HUES48 (cell line): ENCODE results near the gene TMC7.
"Not testable (repeated sequence)": the region's sequence is repeated elsewhere in the genome, so short reads cannot be mapped to it uniquely, and the experiment has no call there.

Experiments
- H3K27ac ChIP-seq: one replicate; pipeline ENCODE4 v1.7.0; 2013; ENCODE audit warnings: low read depth, low read length, inconsistent platforms
- H3K27me3 ChIP-seq: 2 replicates; pipeline ENCODE4 v1.6.1; 2013; ENCODE audit warnings: mild to moderate bottlenecking, low read length; ENCODE audit not compliant: control insufficient read depth, insufficient read depth
- H3K36me3 ChIP-seq: 2 replicates; pipeline ENCODE4 v1.6.1; 2013; ENCODE audit warnings: low read length; ENCODE audit not compliant: control insufficient read depth, insufficient read depth
- H3K4me1 ChIP-seq: 2 replicates; pipeline ENCODE4 v1.6.1; 2013; ENCODE audit warnings: mild to moderate bottlenecking, low read length; ENCODE audit not compliant: control insufficient read depth, insufficient read depth
- H3K4me3 ChIP-seq: 2 replicates; pipeline ENCODE4 v1.5.1; 2013; ENCODE audit warnings: mild to moderate bottlenecking, low read depth, low read length
- H3K9ac ChIP-seq: 2 replicates; pipeline ENCODE4 v1.6.1; 2013; ENCODE audit warnings: mild to moderate bottlenecking, low read depth, low read length, moderate library complexity
- H3K9me3 ChIP-seq: 2 replicates; pipeline ENCODE4 v1.6.1; 2013; ENCODE audit warnings: low read length; ENCODE audit not compliant: control insufficient read depth, insufficient read depth

The TMC7 gene

GRCh38 chr16:18953547-18953946 is 30.2 kb upstream of the TMC7 start:
- no peaks in the 10 kb centered on the region for H3K9me3 ChIP-seq
- H3K27ac ChIP-seq: no peak overlapping the region
- no peaks in the 10 kb centered on the region for H3K4me1 ChIP-seq
- H3K27me3 ChIP-seq: no peaks in the 10 kb centered on the region
- H3K9ac ChIP-seq: no peak overlapping the region
- H3K4me3 ChIP-seq: no peak overlapping the region
- H3K36me3 ChIP-seq: no peaks in the 10 kb centered on the region

GRCh38 chr16:18955874-18956580 is 27.7 kb upstream of the TMC7 start:
- H3K27me3 ChIP-seq, H3K9me3 ChIP-seq, H3K36me3 ChIP-seq, H3K4me1 ChIP-seq, H3K27ac ChIP-seq, H3K9ac ChIP-seq, H3K4me3 ChIP-seq: not testable (repeated sequence)

- not testable (repeated sequence) for H3K9ac ChIP-seq, H3K36me3 ChIP-seq, H3K27me3 ChIP-seq, H3K4me1 ChIP-seq, H3K4me3 ChIP-seq, H3K9me3 ChIP-seq, H3K27ac ChIP-seq
Measured at GRCh38 chr16:18956658-18957241, 27.0 kb upstream of the TMC7 start.

- Histone ChIP-seq H3K9me3 (no peaks in the 10 kb centered on the region), H3K27ac (no peak overlapping the region), H3K36me3 (no peaks in the 10 kb centered on the region), H3K9ac (no peak overlapping the region), H3K4me1 (0 out of 2 replicates have a peak, but pooled peaks cover 3% of the 10 kb centered on the region), H3K27me3 (no peaks in the 10 kb centered on the region), H3K4me3 (no peak overlapping the region)
Measured at GRCh38 chr16:18958621-18959029, 25.1 kb upstream of the TMC7 start.

- Histone ChIP-seq H3K36me3 (no peaks in the 10 kb centered on the region), H3K4me3 (no peak overlapping the region), H3K4me1 (0 out of 2 replicates have a peak, but pooled peaks cover 3% of the 10 kb centered on the region), H3K27me3 (no peaks in the 10 kb centered on the region), H3K9me3 (no peaks in the 10 kb centered on the region), H3K27ac (no peak overlapping the region), H3K9ac (no peak overlapping the region)
Measured at GRCh38 chr16:18959031-18959505, 24.7 kb upstream of the TMC7 start.

- no peak overlapping the region for H3K9ac ChIP-seq
- H3K9me3 ChIP-seq: no peaks in the 10 kb centered on the region
- no peak overlapping the region for H3K4me3 ChIP-seq
- H3K27me3 ChIP-seq: no peaks in the 10 kb centered on the region
- H3K36me3 ChIP-seq: no peaks in the 10 kb centered on the region
- no peak overlapping the region for H3K27ac ChIP-seq
- no peaks in the 10 kb centered on the region for H3K4me1 ChIP-seq
Measured at GRCh38 chr16:18965555-18965954, 18.2 kb upstream of the TMC7 start.

GRCh38 chr16:18966791-18967190 is 16.9 kb upstream of the TMC7 start:
- Histone ChIP-seq H3K27me3 (no peaks in the 10 kb centered on the region), H3K36me3 (no peaks in the 10 kb centered on the region), H3K27ac (no peak overlapping the region), H3K4me1 (no peaks in the 10 kb centered on the region), H3K9me3 (no peaks in the 10 kb centered on the region), H3K4me3 (no peak overlapping the region), H3K9ac (no peak overlapping the region)

- Histone ChIP-seq H3K9ac (no peak overlapping the region), H3K9me3 (no peaks in the 10 kb centered on the region), H3K4me3 (peak overlapping the region; percentile 43), H3K27me3 (no peaks in the 10 kb centered on the region), H3K4me1 (no peaks in the 10 kb centered on the region), H3K36me3 (no peaks in the 10 kb centered on the region), H3K27ac (no peak overlapping the region)
Measured at GRCh38 chr16:18969050-18969854, 14.5 kb upstream of the TMC7 start.

GRCh38 chr16:18969855-18970240 is 13.9 kb upstream of the TMC7 start:
- no peak overlapping the region for H3K9ac ChIP-seq
- no peaks in the 10 kb centered on the region for H3K27me3 ChIP-seq
- H3K4me3 ChIP-seq: no peak overlapping the region
- H3K27ac ChIP-seq: no peak overlapping the region
- no peaks in the 10 kb centered on the region for H3K9me3 ChIP-seq
- no peaks in the 10 kb centered on the region for H3K4me1 ChIP-seq
- H3K36me3 ChIP-seq: no peaks in the 10 kb centered on the region

- Histone ChIP-seq H3K9ac (no peak overlapping the region), H3K9me3 (no peaks in the 10 kb centered on the region), H3K27me3 (no peaks in the 10 kb centered on the region), H3K36me3 (no peaks in the 10 kb centered on the region), H3K4me1 (no peaks in the 10 kb centered on the region), H3K4me3 (no peak overlapping the region), H3K27ac (no peak overlapping the region)
Measured at GRCh38 chr16:18975109-18975508, 8.6 kb upstream of the TMC7 start.

- no peak overlapping the region for H3K9ac ChIP-seq
- H3K36me3 ChIP-seq: no peaks in the 10 kb centered on the region
- no peaks in the 10 kb centered on the region for H3K27me3 ChIP-seq
- no peaks in the 10 kb centered on the region for H3K9me3 ChIP-seq
- no peak overlapping the region for H3K27ac ChIP-seq
- no peaks in the 10 kb centered on the region for H3K4me1 ChIP-seq
- H3K4me3 ChIP-seq: no peak overlapping the region
Measured at GRCh38 chr16:18979936-18980335, 3.8 kb upstream of the TMC7 start.
